Prostate gland (tissue), 2 donors: ENCODE measurements around the gene RYK. TPM values are rescaled to one million over a fixed set of nuclear protein-coding genes. Genes with fewer than 3 reads are reported as not detected.

Experiments used
- DNase-seq: peaks from one replicate; pipeline ENCODE4 v3.0.0-alpha.2; 2019; ENCODE audit warnings: low spot score
- H3K27ac ChIP-seq, 2 donors: fragments of 200-600 bp; sonication (generic); 2 replicates each; pipeline ENCODE4 v1.5.1; 2017 to 2019
- H3K27me3 ChIP-seq: fragments of 200-600 bp; sonication (generic); replicated peaks from 2 replicates; pipeline ENCODE4 v1.5.1; 2019; ENCODE audit not compliant: insufficient read depth
- H3K36me3 ChIP-seq, 2 donors: fragments of 200-600 bp; sonication (generic); 1 replicate in 1 of 2; 2 replicates in 1 of 2; pipeline versions ENCODE4 v1.5.1 to v1.8.1; 2017 to 2019
- H3K4me1 ChIP-seq: fragments of 200-600 bp; sonication (generic); replicated peaks from 2 replicates; pipeline ENCODE4 v1.5.1; 2019
- H3K4me3 ChIP-seq, 2 donors: fragments of 200-600 bp; sonication (generic); 2 replicates each; pipeline ENCODE4 v1.5.1; 2017 to 2019
- H3K9me3 ChIP-seq: fragments of 200-600 bp; sonication (generic); 2 replicates; pipeline ENCODE4 v1.5.1; 2017
- CTCF ChIP-seq, 4 experiments: fragments of 200-600 bp in 2 of 4; fragments of 450-650 bp in 2 of 4; sonication (generic) in 2 of 4; IDR thresholded peaks; 1 replicate in 3 of 4; 2 replicates in 1 of 4; pipeline ENCODE4 v1.5.1; 2016 to 2019; ENCODE audit warnings: antibody characterized with exemption in 4 of 4, mild to moderate bottlenecking in 2 of 4, moderate library complexity in 2 of 4
- POLR2A ChIP-seq: fragments of 450-650 bp; IDR thresholded peaks from one replicate; pipeline ENCODE4 v1.6.1; 2016; ENCODE audit warnings: antibody characterized with exemption, mild to moderate bottlenecking
- POLR2AphosphoS5 ChIP-seq: sonication (generic); formaldehyde crosslinking; IDR thresholded peaks from one replicate; pipeline ENCODE4 v1.6.1; 2017; ENCODE audit warnings: antibody characterized with exemption
- WGBS: methylation state at CpG from one replicate; pipeline ENCODE4 v1.1.5; 2018; 5-methylcytosine and 5-hydroxymethylcytosine counted together
- intact Hi-C: fragments of 100-400 bp; cut with DNase I; formaldehyde crosslinking; loops from one replicate; pipeline ENCODE4 v1.14.2; 2022
- total RNA-seq, 2 donors: library from RNA; depleted of rRNA; stranded (reverse); fragments of >200 nt; gene quantifications; one replicate each; pipeline ENCODE4 v1.1.0, GENCODE V29; 2016

The RYK gene
- total RNA-seq, 2 donors from 2014 or later = 61.6 to 95.8 TPM

- intact Hi-C loops = no loop called here
- Histone ChIP-seq H3K4me1 (no peaks in the 10 kb centered on the region), H3K9me3 (no peaks in the 10 kb centered on the region), H3K4me3 (no peak overlapping the region), H3K27me3 (no peaks in the 10 kb centered on the region), H3K36me3 (no peaks in the 10 kb centered on the region), H3K27ac (no peak overlapping the region)
- 63% methylated on average over 3 of the region's 3 CpGs for WGBS
- TF ChIP-seq POLR2AphosphoS5 (no peak), CTCF (IDR thresholded peaks at IDR 0.05) (no peak), POLR2A (no peak)
- DNase-seq = no peak
Measured at GRCh38 chr3:134134698-134135415, 115.8 kb downstream of the RYK start.

GRCh38 chr3:134134240-134134639 lies 116.4 kb downstream of the RYK start:
- H3K4me1 ChIP-seq = no peaks in the 10 kb centered on the region
- H3K27ac ChIP-seq = no peak overlapping the region
- H3K27me3 ChIP-seq = no peaks in the 10 kb centered on the region
- no peaks in the 10 kb centered on the region for H3K36me3 ChIP-seq
- DNase-seq = no peak
- intact Hi-C loops = no loop called here
- no peaks in the 10 kb centered on the region for H3K9me3 ChIP-seq
- WGBS = 50% methylated on average over 1 of the region's 1 CpG
- no peak overlapping the region for H3K4me3 ChIP-seq
- no peak for TF ChIP-seq POLR2A
- no peak for TF ChIP-seq CTCF (IDR thresholded peaks at IDR 0.05)
- no peak for TF ChIP-seq POLR2AphosphoS5

GRCh38 chr3:134132961-134133360 lies 117.7 kb downstream of the RYK start:
- 41% methylated on average over 3 of the region's 3 CpGs for WGBS
- Histone ChIP-seq H3K36me3 (no peaks in the 10 kb centered on the region), H3K27me3 (no peaks in the 10 kb centered on the region), H3K9me3 (no peaks in the 10 kb centered on the region), H3K4me3 (no peak overlapping the region), H3K4me1 (no peaks in the 10 kb centered on the region), H3K27ac (no peak overlapping the region)
- intact Hi-C loops = no loop called here
- no peak for DNase-seq
- TF ChIP-seq CTCF (IDR thresholded peaks at IDR 0.05) = no peak
- TF ChIP-seq POLR2AphosphoS5 = no peak
- no peak for TF ChIP-seq POLR2A

- intact Hi-C loops = no loop called here
- H3K27ac ChIP-seq = no peak overlapping the region
- H3K27me3 ChIP-seq = no peaks in the 10 kb centered on the region
- H3K9me3 ChIP-seq = no peaks in the 10 kb centered on the region
- H3K4me1 ChIP-seq = no peaks in the 10 kb centered on the region
- no peak for DNase-seq
- no peak overlapping the region for H3K4me3 ChIP-seq
- TF ChIP-seq CTCF (IDR thresholded peaks at IDR 0.05) = no peak
- no peak for TF ChIP-seq POLR2AphosphoS5
- TF ChIP-seq POLR2A = no peak
- 56% methylated on average over 1 of the region's 1 CpG for WGBS
- no peaks in the 10 kb centered on the region for H3K36me3 ChIP-seq
Measured at GRCh38 chr3:134126153-134126552, 124.5 kb downstream of the RYK start.

- H3K4me1 ChIP-seq = no peaks in the 10 kb centered on the region
- H3K4me3 ChIP-seq = no peak overlapping the region
- no peak for DNase-seq
- H3K27ac ChIP-seq = no peak overlapping the region
- WGBS = 95% methylated on average over 2 of the region's 2 CpGs
- H3K9me3 ChIP-seq = no peaks in the 10 kb centered on the region
- intact Hi-C loops = no loop called here
- H3K27me3 ChIP-seq = no peaks in the 10 kb centered on the region
- no peak for TF ChIP-seq CTCF (IDR thresholded peaks at IDR 0.05)
- TF ChIP-seq POLR2A = no peak
- no peak for TF ChIP-seq POLR2AphosphoS5
- H3K36me3 ChIP-seq = no peaks in the 10 kb centered on the region
Measured at GRCh38 chr3:134114726-134115125, 135.9 kb downstream of the RYK start.
